GM19395 (cell line): ENCODE measurements around the gene KLHL10.
"Not testable (repeated sequence)": the region's sequence is repeated elsewhere in the genome, so short reads cannot be mapped to it uniquely, and the experiment has no call there.

Experiments used
- ATAC-seq: cut with Tn5 transposase; IDR thresholded peaks from one replicate; pipeline ENCODE4 v1.9.1; 2021; ENCODE audit warnings: mild to moderate bottlenecking, moderate library complexity; ENCODE audit not compliant: unreplicated experiment

The KLHL10 gene

DNA sequence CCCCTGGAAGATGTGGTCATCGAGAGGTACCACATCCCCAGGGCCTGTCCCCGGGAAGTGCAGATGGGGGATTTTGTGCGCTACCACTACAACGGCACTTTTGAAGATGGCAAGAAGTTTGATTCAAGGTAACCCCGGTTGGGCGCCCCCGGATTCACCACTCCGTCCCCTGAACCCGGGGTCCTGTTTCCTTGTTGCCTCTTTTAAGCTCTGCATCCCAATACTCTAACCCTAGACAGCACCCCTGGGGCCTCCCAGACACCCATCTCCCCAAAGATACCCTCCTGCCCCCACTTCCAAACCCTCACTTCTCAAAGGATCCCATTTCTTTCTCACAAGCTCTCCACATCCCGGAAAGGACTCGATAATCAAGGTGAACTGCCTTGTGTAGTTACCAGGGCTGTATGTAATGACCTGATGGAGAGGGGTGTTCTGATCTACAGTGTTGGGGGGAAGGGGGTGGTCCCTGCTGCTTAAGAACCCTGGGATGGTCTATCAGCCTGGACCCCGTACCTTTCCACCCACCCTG, 24.4 kb upstream of the KLHL10 start:
- no peak for ATAC-seq

DNA sequence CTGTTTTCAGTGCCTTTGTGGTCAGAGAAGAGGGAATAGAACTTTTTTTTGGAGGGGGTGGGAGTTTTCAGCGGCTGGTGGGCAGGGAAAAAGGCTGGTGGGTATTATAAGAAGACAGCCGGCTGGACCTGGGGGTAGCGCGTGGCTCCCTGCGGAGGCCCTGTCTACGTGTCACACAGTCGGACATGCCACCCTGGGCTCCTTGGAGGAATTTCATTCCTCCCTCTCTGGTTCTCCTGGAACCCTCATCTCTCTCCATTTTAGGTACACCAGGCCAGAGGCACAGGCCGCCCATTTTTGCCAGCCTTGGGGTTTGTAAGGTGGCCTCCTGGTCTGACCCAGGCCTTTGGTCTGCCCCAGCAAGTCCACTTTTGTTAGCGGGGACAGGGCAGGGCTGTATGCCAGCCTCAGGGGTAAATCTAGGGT, 23.9 kb upstream of the KLHL10 start:
- ATAC-seq = no peak

- no peak for ATAC-seq
These were observed 23.4 kb upstream of the KLHL10 start for GRCh38 chr17:41814195-41814594.

- no peak for ATAC-seq
These were observed 20.8 kb upstream of the KLHL10 start for GRCh38 chr17:41816637-41817320.

- ATAC-seq = no peak
These were observed 19.6 kb upstream of the KLHL10 start for GRCh38 chr17:41818024-41818423.

- ATAC-seq = no peak
These were observed 15.8 kb upstream of the KLHL10 start for GRCh38 chr17:41821776-41822175.

DNA sequence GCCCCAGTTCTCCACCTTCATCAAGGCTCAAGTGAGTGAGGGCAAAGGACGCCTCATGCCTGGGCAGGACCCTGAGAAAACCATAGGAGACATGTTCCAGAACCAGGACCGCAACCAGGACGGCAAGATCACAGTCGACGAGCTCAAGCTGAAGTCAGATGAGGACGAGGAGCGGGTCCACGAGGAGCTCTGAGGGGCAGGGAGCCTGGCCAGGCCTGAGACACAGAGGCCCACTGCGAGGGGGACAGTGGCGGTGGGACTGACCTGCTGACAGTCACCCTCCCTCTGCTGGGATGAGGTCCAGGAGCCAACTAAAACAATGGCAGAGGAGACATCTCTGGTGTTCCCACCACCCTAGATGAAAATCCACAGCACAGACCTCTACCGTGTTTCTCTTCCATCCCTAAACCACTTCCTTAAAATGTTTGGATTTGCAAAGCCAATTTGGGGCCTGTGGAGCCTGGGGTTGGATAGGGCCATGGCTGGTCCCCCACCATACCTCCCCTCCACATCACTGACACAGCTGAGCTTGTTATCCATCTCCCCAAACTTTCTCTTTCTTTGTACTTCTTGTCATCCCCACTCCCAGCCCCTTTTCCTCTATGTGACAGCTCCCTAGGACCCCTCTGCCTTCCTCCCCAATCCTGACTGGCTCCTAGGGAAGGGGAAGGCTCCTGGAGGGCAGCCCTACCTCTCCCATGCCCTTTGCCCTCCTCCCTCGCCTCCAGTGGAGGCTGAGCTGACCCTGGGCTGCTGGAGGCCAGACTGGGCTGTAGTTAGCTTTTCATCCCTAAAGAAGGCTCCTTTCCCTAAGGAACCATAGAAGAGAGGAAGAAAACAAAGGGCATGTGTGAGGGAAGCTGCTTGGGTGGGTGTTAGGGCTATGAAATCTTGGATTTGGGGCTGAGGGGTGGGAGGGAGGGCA, 15.1 kb upstream of the KLHL10 start:
- no peak for ATAC-seq

DNA sequence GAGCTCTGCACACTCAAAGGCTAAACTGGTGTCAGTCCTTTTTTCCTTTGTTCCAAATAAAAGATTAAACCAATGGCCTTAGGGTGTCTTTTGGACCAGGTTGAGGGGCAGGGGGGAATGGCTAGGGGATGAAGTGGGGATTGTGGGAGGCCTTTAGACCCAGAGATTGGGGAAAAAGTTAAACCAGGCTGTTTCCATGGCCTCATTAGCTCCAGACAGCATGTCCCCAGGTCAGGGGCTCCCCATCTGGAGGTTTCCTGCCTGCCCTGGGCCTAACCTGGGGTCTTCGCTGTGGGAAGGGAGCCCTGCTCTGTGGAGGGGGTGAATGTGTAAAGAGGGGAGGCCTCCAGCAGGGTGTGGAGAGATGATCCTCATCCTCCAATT, 14.5 kb upstream of the KLHL10 start:
- no peak for ATAC-seq

GRCh38 chr17:41823580-41823979, 14.0 kb upstream of the KLHL10 start:
- no peak for ATAC-seq

- no peak for ATAC-seq
These were observed 13.5 kb upstream of the KLHL10 start for GRCh38 chr17:41824086-41824485.

DNA sequence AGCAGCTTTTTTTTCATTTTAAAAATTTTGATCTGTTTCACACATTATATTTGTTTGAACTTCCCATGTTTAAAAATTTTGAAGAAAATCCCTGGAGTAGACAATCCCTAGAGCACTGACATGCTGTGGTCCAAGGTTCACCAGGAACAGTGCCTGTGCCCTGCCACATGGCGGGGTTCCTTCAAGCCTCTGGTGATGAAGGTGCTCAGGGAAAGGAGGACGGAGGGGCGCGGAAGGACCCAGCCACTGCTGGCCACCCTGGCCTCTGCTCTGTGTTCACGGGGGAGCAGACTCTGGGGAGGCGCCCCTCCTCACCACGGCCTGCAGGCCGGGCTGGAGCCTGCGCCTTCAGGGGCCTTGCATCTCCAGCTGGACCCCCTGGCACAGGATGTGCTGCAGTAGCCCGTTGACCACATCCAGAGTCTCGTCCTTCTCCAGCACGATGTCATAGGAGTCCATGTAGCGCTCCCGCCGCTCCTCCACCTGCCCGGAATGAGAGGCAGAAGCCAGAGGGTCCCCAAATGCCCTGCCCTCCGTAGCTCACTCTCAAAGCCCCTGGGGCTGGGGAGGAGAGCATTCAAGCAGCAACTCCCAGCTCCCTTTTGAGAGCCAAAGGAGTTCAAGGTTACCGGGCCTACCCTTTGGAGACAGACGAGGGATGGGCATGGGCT, 12.3 kb upstream of the KLHL10 start:
- no peak for ATAC-seq

GRCh38 chr17:41829961-41830360, 7.7 kb upstream of the KLHL10 start:
- ATAC-seq = not testable (repeated sequence)

GRCh38 chr17:41835214-41835799, 2.3 kb upstream of the KLHL10 start:
- peak; percentile 38 for ATAC-seq

GRCh38 chr17:41835800-41836549, 1.6 kb upstream of the KLHL10 start, which contains the start of gene NT5C3B:
TSS of gene NT5C3B (minus strand) at chr17:41836232. CDS start at chr17:41836193, 39 bp downstream.
- ATAC-seq = peak; percentile 60

GRCh38 chr17:41836550-41837196, 952 bp upstream of the KLHL10 start:
- no peak for ATAC-seq

DNA sequence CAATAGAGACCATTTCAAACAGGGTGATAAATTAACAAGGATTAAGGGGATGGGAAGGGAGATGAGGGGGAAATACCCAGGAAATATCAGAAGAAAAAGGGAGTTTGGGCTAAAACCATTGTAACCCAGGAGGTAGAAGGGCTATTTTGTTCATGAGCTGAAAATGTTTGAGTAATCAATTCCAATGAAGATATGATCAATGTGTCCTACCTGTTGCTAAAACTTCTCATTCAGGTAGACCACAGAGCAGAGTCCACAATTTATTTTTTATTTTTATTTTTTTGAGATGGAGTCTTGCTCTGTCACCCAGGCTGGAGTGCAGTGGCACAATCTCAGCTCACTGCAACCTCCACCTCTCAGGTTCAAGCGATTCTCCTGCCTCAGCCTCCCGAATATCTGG, 1.8 kb downstream of the KLHL10 start:
- not testable (repeated sequence) for ATAC-seq

DNA sequence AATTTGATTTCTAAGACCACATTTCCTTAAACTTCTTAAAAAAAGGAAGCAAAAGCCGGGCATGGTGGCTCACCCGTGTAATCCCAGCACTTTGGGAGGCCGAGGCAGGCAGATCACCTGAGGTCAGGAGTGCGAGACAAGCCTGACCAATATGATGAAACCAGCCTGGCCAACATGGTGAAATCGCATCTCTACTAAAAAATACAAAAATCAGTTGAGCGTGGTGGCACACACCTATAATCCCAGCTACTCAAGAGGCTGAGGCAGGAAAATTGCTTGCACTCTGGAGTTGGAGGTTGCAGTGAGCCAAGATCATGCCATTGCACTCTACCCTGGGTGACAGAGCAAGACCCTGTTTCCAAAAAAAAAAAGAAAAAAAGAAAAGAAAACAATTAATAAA, 3.2 kb downstream of the KLHL10 start:
- not testable (repeated sequence) for ATAC-seq

GRCh38 chr17:41844971-41845370, 7.3 kb downstream of the KLHL10 start:
- ATAC-seq = no peak

- no peak for ATAC-seq
These were observed 11.2 kb downstream of the KLHL10 start for GRCh38 chr17:41848788-41849187.
